GM23248 (cell line): ENCODE results near the gene CLIP4.

Experiments
- EZH2 ChIP-seq: fragments of 200-600 bp; sonication (generic); IDR thresholded peaks from 2 replicates; pipeline ENCODE4 v1.6.1; 2018; ENCODE audit warnings: antibody characterized with exemption, mild to moderate bottlenecking; ENCODE audit not compliant: insufficient read depth, poor library complexity, severe bottlenecking
- EZH2phosphoT487 ChIP-seq: fragments of 200-600 bp; sonication (generic); IDR thresholded peaks from 2 replicates; pipeline ENCODE4 v1.6.1; 2018; ENCODE audit warnings: antibody characterized with exemption, moderate library complexity, mild to moderate bottlenecking, low read depth; ENCODE audit not compliant: insufficient read depth

DNA sequence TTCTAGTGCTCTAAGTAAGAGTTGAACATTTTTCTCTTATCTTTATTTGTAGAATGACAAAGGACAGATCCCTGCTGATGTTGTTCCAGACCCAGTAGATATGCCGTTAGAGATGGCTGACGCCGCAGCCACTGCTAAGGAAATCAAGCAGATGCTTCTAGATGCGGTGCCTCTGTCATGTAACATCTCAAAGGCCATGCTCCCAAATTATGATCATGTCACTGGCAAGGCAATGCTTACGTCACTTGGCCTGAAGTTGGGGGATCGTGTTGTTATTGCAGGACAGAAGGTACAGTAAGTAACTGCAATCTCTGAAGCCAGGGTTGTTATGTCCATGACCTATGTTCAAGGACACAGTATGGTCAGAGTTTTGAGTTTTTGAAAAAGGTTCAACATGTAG lies 28.4 kb downstream of the CLIP4 start:
- TF ChIP-seq EZH2 (no peak), EZH2phosphoT487 (no peak)
